Hepatocyte (in vitro differentiated cells): Measurements from ENCODE around the gene LCLAT1. TPM values are rescaled to one million over a fixed set of nuclear protein-coding genes. Genes with fewer than 3 reads are reported as not detected.
"Not testable (repeated sequence)": the region's sequence is repeated elsewhere in the genome, so short reads cannot be mapped to it uniquely, and the experiment has no call there.

Source experiments
- DNase-seq: peaks from one replicate; pipeline ENCODE4 v3.0.0-alpha.2; 2016; ENCODE audit warnings: low spot score
- H2AFZ ChIP-seq: fragments of 200-600 bp; sonication (generic); 2 replicates; pipeline ENCODE4 v1.6.0; 2016; ENCODE audit warnings: antibody characterized with exemption, mild to moderate bottlenecking
- H3K27ac ChIP-seq: fragments of 200-600 bp; sonication (generic); 2 replicates; pipeline ENCODE4 v1.5.1; 2016; ENCODE audit warnings: mild to moderate bottlenecking
- H3K27me3 ChIP-seq: fragments of 200-600 bp; sonication (generic); 2 replicates; pipeline ENCODE4 v1.6.1; 2016
- H3K36me3 ChIP-seq: fragments of 200-600 bp; sonication (generic); replicated peaks from 2 replicates; pipeline ENCODE4 v1.5.1; 2016; ENCODE audit warnings: low read depth; ENCODE audit not compliant: insufficient read depth
- H3K4me1 ChIP-seq: fragments of 200-600 bp; sonication (generic); 2 replicates; pipeline ENCODE4 v1.5.1; 2016; ENCODE audit warnings: mild to moderate bottlenecking, moderate library complexity; ENCODE audit not compliant: insufficient read depth
- H3K4me2 ChIP-seq: fragments of 200-600 bp; sonication (generic); 2 replicates; pipeline ENCODE4 v1.6.0; 2016
- H3K4me3 ChIP-seq: fragments of 200-600 bp; sonication (generic); 2 replicates; pipeline ENCODE4 v1.5.1; 2016; ENCODE audit warnings: mild to moderate bottlenecking
- H3K79me2 ChIP-seq: fragments of 200-600 bp; sonication (generic); 2 replicates; pipeline ENCODE4 v1.6.0; 2017; ENCODE audit warnings: mild to moderate bottlenecking
- H3K9me2 ChIP-seq: fragments of 200-600 bp; sonication (generic); replicated peaks from 2 replicates; pipeline ENCODE4 v1.6.0; 2017; ENCODE audit warnings: mild to moderate bottlenecking; ENCODE audit not compliant: insufficient read depth
- H3K9me3 ChIP-seq: fragments of 200-600 bp; sonication (generic); 2 replicates; pipeline ENCODE4 v1.5.1; 2016; ENCODE audit warnings: low read depth, mild to moderate bottlenecking
- H4K20me1 ChIP-seq: fragments of 200-600 bp; sonication (generic); 2 replicates; pipeline ENCODE4 v1.6.0; 2016; ENCODE audit warnings: mild to moderate bottlenecking; ENCODE audit not compliant: insufficient read depth, poor library complexity, severe bottlenecking
- EZH2 ChIP-seq: fragments of 200-600 bp; sonication (generic); IDR thresholded peaks from 2 replicates; pipeline ENCODE4 v1.6.1; 2016; ENCODE audit warnings: antibody characterized with exemption, mild to moderate bottlenecking, borderline replicate concordance
- EZH2phosphoT487 ChIP-seq: fragments of 200-600 bp; sonication (generic); IDR thresholded peaks from one replicate; pipeline ENCODE4 v1.6.1; 2018; ENCODE audit warnings: antibody characterized with exemption, mild to moderate bottlenecking, low read depth, moderate library complexity; ENCODE audit not compliant: unreplicated experiment, severe bottlenecking
- WGBS: methylation state at CpG from one replicate; pipeline ENCODE4 v1.1.6; 2016; ENCODE audit warnings: low lambda C conversion rate; ENCODE audit errors: missing lambda C conversion rate; 5-methylcytosine and 5-hydroxymethylcytosine counted together
- polyA plus RNA-seq: library from polyadenylated mRNA; unstranded; fragments of >200 nt; fragmentation: Nextera tagmentation; extraction: Ambion mirVana; gene quantifications from 2 replicates; pipeline ENCODE4 v1.2.1, GENCODE V29; 2016
- total RNA-seq: library from RNA; depleted of rRNA; stranded (reverse); fragments of >200 nt; gene quantifications from 2 replicates; pipeline ENCODE4 v1.2.3, GENCODE V29; 2014
- TF ChIP-seq, protein P1 (sequence below): fragments of 200-600 bp; sonication (generic); IDR thresholded peaks from 2 replicates; pipeline ENCODE4 v1.5.1; 2016; ENCODE audit warnings: antibody characterized with exemption, mild to moderate bottlenecking; ENCODE audit not compliant: poor library complexity

LCLAT1 gene
- total and polyA plus RNA-seq, 2 experiments from 2014 or later = 10.1 to 15.4 TPM

DNA sequence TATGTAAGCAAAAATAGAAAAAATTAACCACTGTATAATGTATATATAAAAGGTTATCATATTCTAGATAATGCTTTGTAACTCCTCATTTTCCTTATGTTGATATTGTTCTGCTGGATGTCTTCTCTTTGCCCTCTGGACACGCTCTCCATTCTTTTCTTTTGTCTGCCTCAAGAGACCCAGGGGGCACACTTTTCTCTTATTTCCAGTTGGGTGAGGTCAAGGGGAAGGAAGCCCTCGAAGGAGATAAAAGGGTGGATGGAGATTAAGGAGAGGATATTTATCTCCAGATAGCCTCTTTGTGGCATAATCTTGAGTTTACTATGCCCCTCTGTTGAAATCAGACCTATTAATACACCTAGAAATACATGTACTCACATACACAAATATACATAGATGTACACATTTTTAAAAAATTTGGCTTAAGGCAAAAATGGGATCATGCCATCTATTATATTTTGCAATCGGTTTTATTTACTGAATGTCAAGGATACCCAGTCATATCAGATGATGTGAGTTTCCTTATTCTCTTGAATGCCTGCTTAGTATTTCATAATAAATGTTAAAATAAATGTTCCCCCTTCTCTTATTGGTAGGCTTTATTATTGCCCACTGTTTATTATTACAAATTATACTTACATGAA, 65.3 kb downstream of the LCLAT1 start:
- Histone ChIP-seq H3K9me3 (peaks cover 8% of the 10 kb centered on the region), H3K4me3 (no peak overlapping the region), H3K36me3 (no peaks in the 10 kb centered on the region), H4K20me1 (no peaks in the 10 kb centered on the region), H3K27ac (no peak overlapping the region), H2AFZ (no peak overlapping the region), H3K4me2 (no peak overlapping the region), H3K4me1 (peaks cover 45% of the 10 kb centered on the region), H3K79me2 (peaks cover 66% of the 10 kb centered on the region), H3K27me3 (no peaks in the 10 kb centered on the region), H3K9me2 (no peaks in the 10 kb centered on the region)
- no peak for TF ChIP-seq EZH2
- no peak for TF ChIP-seq EZH2phosphoT487
- TF ChIP-seq, protein P1, sequence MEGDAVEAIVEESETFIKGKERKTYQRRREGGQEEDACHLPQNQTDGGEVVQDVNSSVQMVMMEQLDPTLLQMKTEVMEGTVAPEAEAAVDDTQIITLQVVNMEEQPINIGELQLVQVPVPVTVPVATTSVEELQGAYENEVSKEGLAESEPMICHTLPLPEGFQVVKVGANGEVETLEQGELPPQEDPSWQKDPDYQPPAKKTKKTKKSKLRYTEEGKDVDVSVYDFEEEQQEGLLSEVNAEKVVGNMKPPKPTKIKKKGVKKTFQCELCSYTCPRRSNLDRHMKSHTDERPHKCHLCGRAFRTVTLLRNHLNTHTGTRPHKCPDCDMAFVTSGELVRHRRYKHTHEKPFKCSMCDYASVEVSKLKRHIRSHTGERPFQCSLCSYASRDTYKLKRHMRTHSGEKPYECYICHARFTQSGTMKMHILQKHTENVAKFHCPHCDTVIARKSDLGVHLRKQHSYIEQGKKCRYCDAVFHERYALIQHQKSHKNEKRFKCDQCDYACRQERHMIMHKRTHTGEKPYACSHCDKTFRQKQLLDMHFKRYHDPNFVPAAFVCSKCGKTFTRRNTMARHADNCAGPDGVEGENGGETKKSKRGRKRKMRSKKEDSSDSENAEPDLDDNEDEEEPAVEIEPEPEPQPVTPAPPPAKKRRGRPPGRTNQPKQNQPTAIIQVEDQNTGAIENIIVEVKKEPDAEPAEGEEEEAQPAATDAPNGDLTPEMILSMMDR = no peak
- 66% methylated on average over 3 of the region's 3 CpGs for WGBS
- DNase-seq = no peak

DNA sequence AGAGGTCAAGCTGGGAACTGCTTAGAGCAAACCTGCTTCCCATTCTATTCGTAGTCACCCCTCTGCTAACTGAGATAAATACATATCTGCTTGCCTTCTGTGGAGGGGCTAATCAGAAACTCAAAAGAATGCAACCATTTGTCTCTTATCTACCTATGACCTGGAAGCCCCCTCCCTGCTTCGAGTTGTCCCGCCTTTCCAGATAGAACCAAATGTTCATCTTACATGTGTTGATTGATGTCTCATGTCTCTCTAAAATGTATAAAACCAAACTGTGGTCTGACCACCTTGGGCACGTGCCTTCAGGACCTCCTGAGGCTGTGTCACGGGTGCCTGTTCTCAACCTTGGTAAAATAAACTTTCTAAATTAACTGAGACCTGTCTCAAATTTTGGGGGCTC, 66.6 kb downstream of the LCLAT1 start:
- Histone ChIP-seq H3K4me1 (peaks cover 45% of the 10 kb centered on the region), H3K79me2 (peaks cover 53% of the 10 kb centered on the region), H3K27ac (peak overlapping the region; percentile 8)
- not testable (repeated sequence) for H3K4me2 ChIP-seq, H3K9me2 ChIP-seq, H4K20me1 ChIP-seq, H3K27me3 ChIP-seq, H3K9me3 ChIP-seq, H2AFZ ChIP-seq, H3K36me3 ChIP-seq, DNase-seq, H3K4me3 ChIP-seq
- 51% methylated on average over 5 of the region's 5 CpGs for WGBS

DNA sequence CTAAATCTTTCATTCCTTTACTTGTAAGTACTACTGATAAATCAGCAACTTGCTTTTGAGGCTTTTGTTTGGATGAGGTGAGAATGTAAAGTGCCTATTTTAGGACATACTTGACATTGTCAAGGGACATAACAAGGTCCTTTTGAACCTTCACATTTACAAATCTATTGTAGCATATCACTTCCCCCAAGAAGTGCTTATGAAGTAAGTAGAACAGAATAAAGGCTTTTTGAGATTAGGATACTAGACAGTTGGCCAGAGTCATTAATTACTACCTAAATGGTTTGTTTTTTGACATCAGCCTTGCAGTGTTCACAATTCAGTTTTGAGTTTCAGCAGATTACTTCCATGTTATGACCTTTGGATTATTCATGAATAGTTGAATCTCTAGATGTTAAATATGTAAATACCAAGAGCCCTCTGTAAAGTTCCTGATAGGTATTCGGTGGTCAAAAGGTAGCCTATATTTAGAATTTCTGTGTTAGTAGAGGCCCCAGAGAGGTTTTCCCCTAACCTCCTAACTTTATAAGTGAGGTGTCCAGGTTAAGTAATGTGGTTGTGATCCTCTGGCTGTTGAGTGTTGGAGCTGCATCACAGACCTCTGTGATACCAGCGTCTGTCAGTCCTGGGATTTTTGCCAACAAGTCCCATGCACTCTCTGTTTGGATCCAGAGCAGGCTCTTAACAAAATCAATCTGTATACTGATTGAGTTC, 67.2 kb downstream of the LCLAT1 start:
- 34% methylated on average over 2 of the region's 2 CpGs for WGBS
- H3K4me2 ChIP-seq = peak overlapping the region; percentile 21
- peaks cover 47% of the 10 kb centered on the region for H3K79me2 ChIP-seq
- no peak overlapping the region for H3K4me3 ChIP-seq
- H3K4me1 ChIP-seq = peaks cover 45% of the 10 kb centered on the region
- TF ChIP-seq EZH2 (no peak), EZH2phosphoT487 (no peak)
- TF ChIP-seq, protein P1 = no peak
- H4K20me1 ChIP-seq = no peaks in the 10 kb centered on the region
- H3K27me3 ChIP-seq = no peaks in the 10 kb centered on the region
- H3K27ac ChIP-seq = peak overlapping the region; percentile 8
- no peak overlapping the region for H2AFZ ChIP-seq
- H3K9me2 ChIP-seq = no peaks in the 10 kb centered on the region
- peak; percentile 40 for DNase-seq
- H3K9me3 ChIP-seq = no peaks in the 10 kb centered on the region
- H3K36me3 ChIP-seq = no peaks in the 10 kb centered on the region

DNA sequence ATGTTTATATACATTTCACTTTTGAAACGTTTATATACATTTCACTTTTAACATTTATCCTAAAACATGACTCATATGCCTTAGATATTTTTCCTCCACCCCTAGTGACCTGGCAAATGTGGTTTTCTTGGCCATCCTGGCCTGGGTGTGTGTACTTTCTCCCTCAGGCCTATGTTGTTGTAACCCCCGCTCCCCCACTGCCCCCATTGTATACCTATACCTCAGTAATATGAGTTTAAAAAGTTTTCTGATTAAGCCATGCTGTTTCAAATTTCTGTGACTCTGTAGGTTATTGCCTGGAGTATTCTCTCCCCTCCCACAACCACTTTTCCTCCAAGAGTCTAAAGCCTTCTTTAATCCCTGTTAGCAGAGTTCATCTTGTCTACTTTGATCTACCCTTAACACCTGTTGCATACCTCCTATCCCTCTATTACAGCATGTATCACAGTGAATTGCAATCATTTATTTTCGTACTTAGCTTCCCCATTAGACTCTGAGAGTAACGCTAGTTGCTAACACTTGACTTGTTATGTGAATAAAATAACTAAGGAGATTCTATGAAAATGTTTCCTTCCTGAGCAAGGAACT, 67.9 kb downstream of the LCLAT1 start:
- Histone ChIP-seq H3K4me3 (no peak overlapping the region), H3K27ac (peak overlapping the region; percentile 8), H4K20me1 (no peaks in the 10 kb centered on the region), H3K36me3 (no peaks in the 10 kb centered on the region), H3K4me2 (peak overlapping the region; percentile 21), H3K9me2 (no peaks in the 10 kb centered on the region), H2AFZ (no peak overlapping the region), H3K27me3 (no peaks in the 10 kb centered on the region), H3K9me3 (no peaks in the 10 kb centered on the region), H3K79me2 (peaks cover 42% of the 10 kb centered on the region), H3K4me1 (peaks cover 44% of the 10 kb centered on the region)
- no peak for DNase-seq
- no peak for TF ChIP-seq EZH2phosphoT487
- TF ChIP-seq, protein P1 = no peak
- TF ChIP-seq EZH2 = no peak
- 45% methylated on average over 4 of the region's 4 CpGs for WGBS
